GM10248 (cell line): ENCODE data around the gene GPC6.

Source experiments
- CTCF ChIA-PET: fragments of 300-600 bp; sonication (Branson Sonifier 250); formaldehyde crosslinking; extraction: SDS; loops from one replicate; lab custom pipeline; 2021; ENCODE audit warnings: antibody characterized with exemption; lab: Yijun Ruan, JAX
- POLR2A ChIA-PET: fragments of 350-650 bp; sonication (Branson Sonifier 250); formaldehyde crosslinking; extraction: SDS; loops from one replicate; lab custom pipeline; 2020; ENCODE audit warnings: antibody characterized with exemption; lab: Yijun Ruan, JAX
- DNase-seq: peaks from one replicate; pipeline ENCODE4 v3.0.0; 2012; ENCODE audit errors: extremely low spot score
- TF ChIP-seq, protein P1 (sequence below): IDR thresholded peaks from 2 replicates; pipeline ENCODE4 v1.5.1; 2012; ENCODE audit warnings: mild to moderate bottlenecking, low read depth; ENCODE audit errors: extremely low read depth, missing control alignments, control extremely low read depth

GPC6 gene

DNA sequence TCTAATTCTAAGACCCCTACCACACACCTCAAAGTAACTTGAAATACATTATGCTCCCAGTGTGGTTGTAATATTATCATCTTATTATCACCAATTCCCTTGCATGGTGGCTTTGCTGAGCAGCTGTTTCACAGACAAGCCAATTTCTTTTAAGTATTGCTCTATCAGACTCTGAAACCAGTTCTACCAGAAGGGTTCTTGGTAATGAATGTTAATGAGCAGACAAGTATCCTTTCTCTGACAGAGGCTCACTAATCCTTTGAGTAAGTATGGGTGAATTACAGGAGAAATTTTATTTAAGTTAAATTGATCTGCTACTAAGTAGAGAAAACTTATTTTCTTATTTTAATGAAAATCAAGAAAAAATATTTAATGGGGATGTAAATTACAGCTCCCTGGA is 326.0 kb downstream of the GPC6 start:
- ChIA-PET CTCF (no interaction called here), POLR2A (no interaction called here)
- DNase-seq: no peak
- TF ChIP-seq, protein P1, sequence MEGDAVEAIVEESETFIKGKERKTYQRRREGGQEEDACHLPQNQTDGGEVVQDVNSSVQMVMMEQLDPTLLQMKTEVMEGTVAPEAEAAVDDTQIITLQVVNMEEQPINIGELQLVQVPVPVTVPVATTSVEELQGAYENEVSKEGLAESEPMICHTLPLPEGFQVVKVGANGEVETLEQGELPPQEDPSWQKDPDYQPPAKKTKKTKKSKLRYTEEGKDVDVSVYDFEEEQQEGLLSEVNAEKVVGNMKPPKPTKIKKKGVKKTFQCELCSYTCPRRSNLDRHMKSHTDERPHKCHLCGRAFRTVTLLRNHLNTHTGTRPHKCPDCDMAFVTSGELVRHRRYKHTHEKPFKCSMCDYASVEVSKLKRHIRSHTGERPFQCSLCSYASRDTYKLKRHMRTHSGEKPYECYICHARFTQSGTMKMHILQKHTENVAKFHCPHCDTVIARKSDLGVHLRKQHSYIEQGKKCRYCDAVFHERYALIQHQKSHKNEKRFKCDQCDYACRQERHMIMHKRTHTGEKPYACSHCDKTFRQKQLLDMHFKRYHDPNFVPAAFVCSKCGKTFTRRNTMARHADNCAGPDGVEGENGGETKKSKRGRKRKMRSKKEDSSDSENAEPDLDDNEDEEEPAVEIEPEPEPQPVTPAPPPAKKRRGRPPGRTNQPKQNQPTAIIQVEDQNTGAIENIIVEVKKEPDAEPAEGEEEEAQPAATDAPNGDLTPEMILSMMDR: no peak

DNA sequence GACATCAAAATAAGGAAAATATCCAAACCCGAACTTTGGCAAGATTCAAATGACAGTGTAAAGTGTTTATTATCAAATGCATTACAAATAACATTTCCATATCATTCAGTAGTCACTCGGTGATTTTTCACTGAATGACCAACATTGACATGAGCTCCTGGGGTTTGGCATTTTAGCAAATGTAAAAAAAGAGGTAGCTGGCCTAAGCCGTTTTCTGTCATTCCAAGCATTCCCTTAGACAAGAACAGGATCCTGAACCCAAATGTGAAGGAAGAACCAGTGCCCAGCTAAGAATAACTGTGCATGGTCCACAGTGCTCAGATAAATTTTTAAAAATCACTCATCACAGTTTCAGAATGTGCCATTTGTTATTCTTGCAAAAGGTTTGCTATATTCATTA is 327.9 kb downstream of the GPC6 start:
- ChIA-PET CTCF (no interaction called here), POLR2A (no interaction called here)
- TF ChIP-seq, protein P1: no peak
- no peak for DNase-seq

DNA sequence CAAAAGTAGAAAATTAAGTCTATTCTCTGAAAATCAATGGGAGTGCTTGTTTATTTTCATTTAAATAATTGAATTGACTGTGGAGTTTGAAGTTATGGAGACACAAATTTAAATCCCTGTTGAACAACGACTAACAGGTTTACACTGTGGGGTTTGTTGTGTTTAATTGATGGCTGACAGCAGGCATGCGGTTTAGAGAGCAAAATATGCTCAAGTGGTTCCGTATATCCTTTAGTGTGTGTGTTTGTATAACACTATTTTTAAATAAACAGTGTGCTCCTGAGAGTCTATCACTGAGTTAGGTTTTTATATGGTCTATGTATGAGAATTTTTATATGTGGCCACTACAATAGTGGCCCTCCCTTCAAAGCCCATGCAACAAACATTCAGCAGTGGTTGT is 332.0 kb downstream of the GPC6 start:
- no peak for DNase-seq
- TF ChIP-seq, protein P1: no peak
- CTCF ChIA-PET: no interaction called here
- POLR2A ChIA-PET: no interaction called here

DNA sequence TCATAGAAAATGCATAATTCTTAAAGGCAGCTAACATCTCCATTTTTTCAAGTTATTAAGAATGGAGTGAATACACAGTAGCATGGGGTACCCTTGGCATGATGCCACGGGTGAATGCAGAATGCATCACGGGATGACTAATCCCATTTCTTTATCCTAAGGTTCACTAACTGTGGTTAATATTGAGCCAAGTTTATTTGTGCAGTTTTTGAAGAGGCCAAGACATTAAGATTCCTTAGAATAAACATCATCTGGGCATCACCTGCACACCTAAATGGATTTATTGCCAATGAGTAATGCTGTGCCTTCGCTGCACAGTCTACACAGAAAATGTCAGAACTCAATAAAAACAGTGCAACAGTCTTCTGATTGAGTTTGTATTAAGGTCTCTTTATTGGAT is 333.1 kb downstream of the GPC6 start:
- CTCF ChIA-PET: no interaction called here
- POLR2A ChIA-PET: no interaction called here
- DNase-seq: no peak

DNA sequence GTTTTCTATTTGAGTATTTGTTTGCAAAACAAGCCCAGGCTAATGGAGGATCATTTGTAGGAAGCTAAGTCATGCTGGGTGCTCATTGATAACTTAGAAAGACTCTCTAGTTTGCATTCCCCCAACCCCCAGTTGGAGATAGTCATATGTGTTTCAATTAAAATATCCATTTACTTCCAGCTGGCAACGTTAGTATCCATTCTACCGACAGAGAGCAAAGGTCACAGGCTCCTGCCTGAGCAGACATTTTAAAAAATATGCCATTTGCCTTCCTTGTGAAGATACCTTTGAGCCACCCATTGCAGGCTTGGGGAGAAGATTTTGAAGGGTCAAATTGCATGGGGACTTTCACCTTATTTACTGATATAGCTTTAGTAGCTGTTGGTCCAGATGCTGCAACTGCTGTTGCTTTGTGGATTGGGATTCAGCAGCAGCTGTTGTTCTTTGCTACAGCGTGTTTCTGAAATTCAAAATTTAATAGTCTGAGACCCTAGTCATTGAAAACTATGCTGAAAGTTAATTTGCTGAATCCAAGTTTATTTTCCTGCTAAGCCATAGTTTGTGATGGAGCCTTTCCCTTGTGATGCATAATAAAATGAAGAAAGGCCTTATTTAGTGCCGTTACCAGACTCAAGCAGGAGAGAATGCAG is 335.1 kb downstream of the GPC6 start:
- POLR2A ChIA-PET: no interaction called here
- CTCF ChIA-PET: interaction anchor here (1.2 kb wide), 1 partner anchor 13 kb away, joined by 3 read pairs; no protein-coding TSS in a partner anchor
- DNase-seq: no peak
- TF ChIP-seq, protein P1: no peak

More for the DNA sequence above, 333.1 kb downstream of the GPC6 start:
- TF ChIP-seq, protein P1: no peak

DNA sequence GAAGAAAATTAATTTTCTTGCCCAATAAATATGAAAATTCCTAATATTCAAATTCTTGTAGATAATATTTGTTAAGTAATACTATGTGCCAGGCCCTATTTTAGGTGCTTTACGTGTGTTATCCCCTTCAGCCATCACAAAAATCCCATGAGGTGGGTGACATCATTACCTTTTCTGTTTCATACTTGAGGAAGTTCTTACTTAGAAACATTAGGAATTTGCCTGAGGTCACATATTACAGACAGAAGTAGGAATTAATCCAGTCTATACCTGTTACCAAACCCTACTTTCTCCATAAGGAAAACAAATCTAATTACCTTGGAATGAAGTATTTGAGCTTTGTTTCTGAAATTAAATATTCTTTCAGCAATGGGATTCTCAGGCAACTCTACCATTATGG is 336.1 kb downstream of the GPC6 start:
- DNase-seq: no peak
- ChIA-PET POLR2A (no interaction called here), CTCF (interaction anchor here (1.5 kb wide), 1 partner anchor 36 kb away, joined by 3 read pairs; no protein-coding TSS in a partner anchor)
- TF ChIP-seq, protein P1: no peak

DNA sequence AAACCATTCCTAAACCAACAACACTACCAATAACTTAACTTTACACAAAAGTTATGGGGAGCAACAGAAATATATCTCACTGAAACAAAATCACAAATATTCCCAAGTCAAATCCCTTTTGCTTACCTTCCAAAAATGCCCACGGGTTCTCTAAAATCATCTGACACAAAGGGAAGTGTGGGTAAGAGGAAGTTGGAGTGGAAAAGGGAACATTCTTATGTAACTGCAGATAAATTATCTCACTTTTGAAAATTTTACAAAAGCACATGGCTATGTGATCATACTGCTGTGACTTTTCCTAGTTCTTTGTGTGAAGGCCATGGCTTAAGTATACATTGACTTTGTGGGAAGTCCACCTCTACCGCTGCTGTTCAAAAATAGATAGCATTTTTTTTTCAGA is 350.5 kb downstream of the GPC6 start:
- POLR2A ChIA-PET: no interaction called here
- TF ChIP-seq, protein P1: no peak
- CTCF ChIA-PET: no interaction called here
- no peak for DNase-seq
